ENCODE results near the gene ASIC2.

DNA sequence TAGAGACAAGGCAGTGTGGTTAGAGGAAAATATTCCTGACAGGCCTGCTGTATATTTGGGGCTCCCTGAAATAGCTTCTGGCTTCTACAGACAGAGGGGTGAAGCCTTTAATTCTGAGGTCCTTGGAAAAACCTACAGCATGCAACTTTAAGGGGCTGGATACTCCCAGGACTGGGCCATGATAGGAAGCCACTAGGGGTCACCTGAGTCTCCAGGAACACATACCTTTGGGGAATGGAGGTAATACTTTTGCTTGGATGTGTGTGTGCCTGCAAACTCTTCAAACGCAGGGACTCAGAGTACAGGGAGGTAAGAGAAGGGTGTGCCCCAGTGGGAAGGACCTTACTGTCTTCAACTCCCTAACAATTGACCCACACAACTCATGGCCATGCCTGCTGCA, 4.1 kb downstream of the ASIC2 start:
- TF ChIP-seq, protein P1, sequence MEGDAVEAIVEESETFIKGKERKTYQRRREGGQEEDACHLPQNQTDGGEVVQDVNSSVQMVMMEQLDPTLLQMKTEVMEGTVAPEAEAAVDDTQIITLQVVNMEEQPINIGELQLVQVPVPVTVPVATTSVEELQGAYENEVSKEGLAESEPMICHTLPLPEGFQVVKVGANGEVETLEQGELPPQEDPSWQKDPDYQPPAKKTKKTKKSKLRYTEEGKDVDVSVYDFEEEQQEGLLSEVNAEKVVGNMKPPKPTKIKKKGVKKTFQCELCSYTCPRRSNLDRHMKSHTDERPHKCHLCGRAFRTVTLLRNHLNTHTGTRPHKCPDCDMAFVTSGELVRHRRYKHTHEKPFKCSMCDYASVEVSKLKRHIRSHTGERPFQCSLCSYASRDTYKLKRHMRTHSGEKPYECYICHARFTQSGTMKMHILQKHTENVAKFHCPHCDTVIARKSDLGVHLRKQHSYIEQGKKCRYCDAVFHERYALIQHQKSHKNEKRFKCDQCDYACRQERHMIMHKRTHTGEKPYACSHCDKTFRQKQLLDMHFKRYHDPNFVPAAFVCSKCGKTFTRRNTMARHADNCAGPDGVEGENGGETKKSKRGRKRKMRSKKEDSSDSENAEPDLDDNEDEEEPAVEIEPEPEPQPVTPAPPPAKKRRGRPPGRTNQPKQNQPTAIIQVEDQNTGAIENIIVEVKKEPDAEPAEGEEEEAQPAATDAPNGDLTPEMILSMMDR (IDR thresholded peaks at IDR 0.05; ENCODE audit: insufficient read depth, low read length), result no peak
- no peak for TF ChIP-seq POLR2AphosphoS5 (IDR thresholded peaks at IDR 0.05; ENCODE audit: low read depth)
- TF ChIP-seq, protein P2, sequence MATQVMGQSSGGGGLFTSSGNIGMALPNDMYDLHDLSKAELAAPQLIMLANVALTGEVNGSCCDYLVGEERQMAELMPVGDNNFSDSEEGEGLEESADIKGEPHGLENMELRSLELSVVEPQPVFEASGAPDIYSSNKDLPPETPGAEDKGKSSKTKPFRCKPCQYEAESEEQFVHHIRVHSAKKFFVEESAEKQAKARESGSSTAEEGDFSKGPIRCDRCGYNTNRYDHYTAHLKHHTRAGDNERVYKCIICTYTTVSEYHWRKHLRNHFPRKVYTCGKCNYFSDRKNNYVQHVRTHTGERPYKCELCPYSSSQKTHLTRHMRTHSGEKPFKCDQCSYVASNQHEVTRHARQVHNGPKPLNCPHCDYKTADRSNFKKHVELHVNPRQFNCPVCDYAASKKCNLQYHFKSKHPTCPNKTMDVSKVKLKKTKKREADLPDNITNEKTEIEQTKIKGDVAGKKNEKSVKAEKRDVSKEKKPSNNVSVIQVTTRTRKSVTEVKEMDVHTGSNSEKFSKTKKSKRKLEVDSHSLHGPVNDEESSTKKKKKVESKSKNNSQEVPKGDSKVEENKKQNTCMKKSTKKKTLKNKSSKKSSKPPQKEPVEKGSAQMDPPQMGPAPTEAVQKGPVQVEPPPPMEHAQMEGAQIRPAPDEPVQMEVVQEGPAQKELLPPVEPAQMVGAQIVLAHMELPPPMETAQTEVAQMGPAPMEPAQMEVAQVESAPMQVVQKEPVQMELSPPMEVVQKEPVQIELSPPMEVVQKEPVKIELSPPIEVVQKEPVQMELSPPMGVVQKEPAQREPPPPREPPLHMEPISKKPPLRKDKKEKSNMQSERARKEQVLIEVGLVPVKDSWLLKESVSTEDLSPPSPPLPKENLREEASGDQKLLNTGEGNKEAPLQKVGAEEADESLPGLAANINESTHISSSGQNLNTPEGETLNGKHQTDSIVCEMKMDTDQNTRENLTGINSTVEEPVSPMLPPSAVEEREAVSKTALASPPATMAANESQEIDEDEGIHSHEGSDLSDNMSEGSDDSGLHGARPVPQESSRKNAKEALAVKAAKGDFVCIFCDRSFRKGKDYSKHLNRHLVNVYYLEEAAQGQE (IDR thresholded peaks at IDR 0.05; ENCODE audit: insufficient replicate concordance, low read depth), result no peak
- TF ChIP-seq SPI1 (IDR thresholded peaks at IDR 0.05; ENCODE audit: borderline replicate concordance, low read depth), result no peak

Measured in HL-60 (cell line).